CD14-positive monocyte (primary cell): ENCODE data around the gene FBXO41. TPM values are rescaled to one million over a fixed set of nuclear protein-coding genes. Genes with fewer than 3 reads are reported as not detected.
A peak's percentile ranks its signal among the peaks of the same experiment; 100 is the strongest.
"Not testable (repeated sequence)": the region's sequence is repeated elsewhere in the genome, so short reads cannot be mapped to it uniquely, and the experiment has no call there.

Experiments
- DNase-seq, 3 donors: peaks; one replicate each; pipeline ENCODE4 v3.0.0-alpha.2; 2011 to 2022
- H2AFZ ChIP-seq: 2 replicates; pipeline ENCODE4 v1.6.0; 2012; ENCODE audit warnings: mild to moderate bottlenecking, low read depth, low read length, inconsistent platforms; ENCODE audit not compliant: insufficient read depth, poor library complexity, severe bottlenecking
- H3K27ac ChIP-seq, 2 donors: 1 replicate in 1 of 2; 2 replicates in 1 of 2; pipeline ENCODE4 v1.5.1; 2012 to 2013; ENCODE audit warnings: low read length in 2 of 2, control low read depth in 1 of 2, inconsistent platforms in 1 of 2, low read depth in 1 of 2, mild to moderate bottlenecking in 1 of 2
- H3K27me3 ChIP-seq, 2 donors: one replicate each; pipeline versions ENCODE4 v1.6.0 to v1.6.1; 2011 to 2013; ENCODE audit warnings: low read length in 2 of 2; ENCODE audit not compliant: control insufficient read depth in 2 of 2, insufficient read depth in 2 of 2
- H3K36me3 ChIP-seq, 2 donors: replicated peaks in 1 of 2; 1 replicate in 1 of 2; 2 replicates in 1 of 2; pipeline versions ENCODE4 v1.5.1 to v1.6.1; 2012 to 2013; ENCODE audit warnings: low read length in 2 of 2, control low read depth in 1 of 2, inconsistent platforms in 1 of 2, mild to moderate bottlenecking in 1 of 2; ENCODE audit not compliant: insufficient read depth in 2 of 2, control insufficient read depth in 1 of 2
- H3K4me1 ChIP-seq, 2 donors: 1 replicate in 1 of 2; 2 replicates in 1 of 2; pipeline versions ENCODE4 v1.5.1 to v1.6.1; 2012 to 2013; ENCODE audit warnings: low read length in 2 of 2, control low read depth in 1 of 2, inconsistent platforms in 1 of 2, mild to moderate bottlenecking in 1 of 2, moderate library complexity in 1 of 2; ENCODE audit not compliant: insufficient read depth in 2 of 2, control insufficient read depth in 1 of 2
- H3K4me2 ChIP-seq: replicated peaks from 2 replicates; pipeline ENCODE3; 2012; ENCODE audit warnings: low read length, moderate library complexity, mild to moderate bottlenecking; ENCODE audit not compliant: poor library complexity, severe bottlenecking; ENCODE audit errors: extremely low read depth
- H3K4me3 ChIP-seq, 3 experiments: fragments of 200-600 bp in 1 of 3; sonication (generic) in 1 of 3; replicated peaks in 1 of 3; 1 replicate in 2 of 3; 2 replicates in 1 of 3; pipeline ENCODE4 v1.5.1; 2011 to 2013; ENCODE audit warnings: low read length in 3 of 3, mild to moderate bottlenecking in 3 of 3, control low read depth in 2 of 3, low read depth in 2 of 3, inconsistent platforms in 1 of 3, moderate library complexity in 1 of 3
- H3K79me2 ChIP-seq: 2 replicates; pipeline ENCODE4 v1.6.0; 2012; ENCODE audit warnings: mild to moderate bottlenecking, control low read depth, inconsistent platforms, low read length, moderate library complexity; ENCODE audit not compliant: insufficient read depth
- H3K9ac ChIP-seq: 2 replicates; pipeline ENCODE4 v1.6.0; 2017; ENCODE audit warnings: low read length, mild to moderate bottlenecking; ENCODE audit not compliant: insufficient read depth, poor library complexity, severe bottlenecking
- H3K9me3 ChIP-seq, 2 donors: replicated peaks in 1 of 2; 1 replicate in 1 of 2; 2 replicates in 1 of 2; pipeline versions ENCODE4 v1.5.1 to v1.6.1; 2012 to 2013; ENCODE audit warnings: low read length in 2 of 2, control low read depth in 1 of 2; ENCODE audit not compliant: control insufficient read depth in 1 of 2, insufficient read depth in 1 of 2
- H4K20me1 ChIP-seq: 2 replicates; pipeline ENCODE4 v1.6.0; 2012; ENCODE audit warnings: mild to moderate bottlenecking, low read length, control low read depth, moderate library complexity; ENCODE audit not compliant: insufficient read depth
- H3K27ac Mint-ChIP-seq, 7 donors: one replicate each; pipeline ENCODE4 v1.8.0; 2020; ENCODE audit warnings: mild to moderate bottlenecking in 7 of 7, mixed read lengths in 7 of 7, moderate library complexity in 6 of 7, inconsistent platforms in 2 of 7
- H3K27me3 Mint-ChIP-seq, 3 donors: one replicate each; pipeline ENCODE4 v1.8.0; 2021 to 2022; ENCODE audit warnings: low read depth in 3 of 3, mild to moderate bottlenecking in 3 of 3, mixed read lengths in 3 of 3, moderate library complexity in 3 of 3, inconsistent platforms in 1 of 3
- H3K36me3 Mint-ChIP-seq, 2 donors: one replicate each; pipeline ENCODE4 v1.8.0; 2020; ENCODE audit warnings: mixed read lengths in 2 of 2, inconsistent platforms in 1 of 2, mild to moderate bottlenecking in 1 of 2
- H3K4me1 Mint-ChIP-seq: one replicate; pipeline ENCODE4 v1.8.0; 2020; ENCODE audit warnings: mild to moderate bottlenecking, mixed read lengths
- H3K4me3 Mint-ChIP-seq, 2 donors: one replicate each; pipeline ENCODE4 v1.8.0; 2020; ENCODE audit warnings: mild to moderate bottlenecking in 2 of 2, mixed read lengths in 2 of 2, moderate library complexity in 1 of 2
- H3K9me3 Mint-ChIP-seq, 7 donors: one replicate each; pipeline ENCODE4 v1.8.0; 2020 to 2022; ENCODE audit warnings: mixed read lengths in 7 of 7, mild to moderate bottlenecking in 6 of 7, moderate library complexity in 6 of 7, inconsistent platforms in 2 of 7
- CTCF ChIP-seq: fragments of 200-600 bp; IDR thresholded peaks from one replicate; pipeline ENCODE4 v1.8.0; 2022; ENCODE audit warnings: antibody characterized with exemption, mild to moderate bottlenecking
- WGBS: methylation state at CpG from one replicate; pipeline ENCODE4 v1.1.5; 2013; ENCODE audit warnings: missing lambda C conversion rate; ENCODE audit not compliant: insufficient coverage; 5-methylcytosine and 5-hydroxymethylcytosine counted together
- intact Hi-C, 2 donors: fragments of 100-400 bp; cut with micrococcal nuclease; formaldehyde crosslinking; loops; one replicate each; pipeline versions ENCODE4 v1.15.0 to v1.15.1; 2023
- polyA plus RNA-seq, 3 donors: library from polyadenylated mRNA; depleted of rRNA in 1 of 3; unstranded in 2 of 3; stranded (reverse) in 1 of 3; fragments of 300-500 nt in 2 of 3; fragments of >200 nt in 1 of 3; fragmentation: Illumina TruSeq in 2 of 3; gene quantifications; 1 replicate in 2 of 3; 2 replicates in 1 of 3; pipeline ENCODE4 v1.2.3, GENCODE V29; 2012 to 2021

The FBXO41 gene
- polyA plus RNA-seq, 3 donors, result 0.29 to 17.1 (median 0.52) TPM

GRCh38 chr2:73263540-73264331 lies 20.5 kb downstream of the FBXO41 start:
- Histone ChIP-seq H3K4me2 (no peak overlapping the region), H3K79me2 (no peaks in the 10 kb centered on the region), H2AFZ (no peak overlapping the region), H4K20me1 (peaks cover 4% of the 10 kb centered on the region), H3K4me1 (no peaks in the 10 kb centered on the region), H3K27me3 (no peaks in the 10 kb centered on the region), H3K9me3 (no peaks in the 10 kb centered on the region), H3K4me3 (no peak overlapping the region), H3K27ac (no peak overlapping the region), H3K36me3 (peaks cover 35 to 77% of the 10 kb centered on the region in 2 donors), H3K9ac (no peak overlapping the region)
- Mint-ChIP-seq H3K36me3 (peaks cover 56 to 61% of the 10 kb centered on the region in 2 donors), H3K27me3 (peaks cover 0 to 7% (median 6%) of the 10 kb centered on the region in 3 donors), H3K4me3 (no peak overlapping the region), H3K27ac (peak overlapping the region in 1 of 7 donors; percentile 68), H3K4me1 (no peaks in the 10 kb centered on the region), H3K9me3 (peaks cover 0 to 2% (median 0%) of the 10 kb centered on the region in 7 donors)
- TF ChIP-seq CTCF, result no peak
- intact Hi-C loops, result no loop called here
- 98% methylated on average over 11 of the region's 16 CpGs for WGBS
- no peak for DNase-seq

- H3K4me2 ChIP-seq, DNase-seq, H3K27me3 Mint-ChIP-seq, H3K9ac ChIP-seq, H2AFZ ChIP-seq, H3K4me1 ChIP-seq, H3K79me2 ChIP-seq, intact Hi-C loops, H3K9me3 ChIP-seq, H3K4me3 ChIP-seq, H3K27me3 ChIP-seq, H3K27ac ChIP-seq, H3K9me3 Mint-ChIP-seq, H4K20me1 ChIP-seq, H3K4me1 Mint-ChIP-seq: not testable (repeated sequence)
- Mint-ChIP-seq H3K36me3 (peaks cover 48 to 57% of the 10 kb centered on the region in 2 donors), H3K27ac (peak overlapping the region in 1 of 7 donors; percentile 27), H3K4me3 (peak overlapping the region in 1 of 2 donors; percentile 52)
- H3K36me3 ChIP-seq, result peaks cover 39 to 81% of the 10 kb centered on the region in 2 donors
- WGBS, result 100% methylated on average over 7 of the region's 18 CpGs
These were observed 21.4 kb downstream of the FBXO41 start for GRCh38 chr2:73262691-73263429.
